ENCODE data around the gene ADNP. TPM values are rescaled to one million over a fixed set of nuclear protein-coding genes. Genes with fewer than 3 reads are reported as not detected.

ADNP gene
- total and polyA plus RNA-seq, 2 of the 13 experiments (the other 11 are each of a cell fraction or from before 2014, with no cell fraction given): 21.0 to 21.5 TPM

GRCh38 chr20:50958615-50959542 is 27.6 kb upstream of the ADNP start, which contains the start of gene MOCS3 (continued):
- TF ChIP-seq NFAT5 (CRISPR knock-in tag; IDR thresholded peaks at IDR 0.05): peak; percentile 93
- TF ChIP-seq NPAS2 (CRISPR knock-in tag; IDR thresholded peaks at IDR 0.05; ENCODE audit: borderline replicate concordance): no peak
- peak; percentile 93; the same call in 1 of the 2 replicates for TF ChIP-seq ZNF225 (CRISPR knock-in tag; IDR thresholded peaks at IDR 0.05)
- TF ChIP-seq MBNL3 (CRISPR knock-in tag; conservative IDR thresholded peaks at IDR 0.05): no peak
- peak; percentile 82 for TF ChIP-seq MLXIP (CRISPR knock-in tag; IDR thresholded peaks at IDR 0.05; ENCODE audit: borderline replicate concordance)
- TF ChIP-seq ZNF138 (CRISPR knock-in tag; IDR thresholded peaks at IDR 0.05; ENCODE audit: low read depth): 0 out of 2 replicates have a peak, but pooled peaks have one; percentile 72
- TF ChIP-seq ZNF256 (CRISPR knock-in tag; conservative IDR thresholded peaks at IDR 0.05): peak; percentile 95
- TF ChIP-seq CREB3 (CRISPR knock-in tag; IDR thresholded peaks at IDR 0.05): peak; percentile 72; the same call in 1 of the 2 replicates
- peak; percentile 90 for TF ChIP-seq KDM5B (CRISPR knock-in tag; IDR thresholded peaks at IDR 0.05; ENCODE audit: borderline replicate concordance)
- TF ChIP-seq RBFOX2 (IDR thresholded peaks at IDR 0.05; ENCODE audit: low read depth, low read length): peak; percentile 90
- no peak for TF ChIP-seq ZMAT5 (CRISPR knock-in tag; IDR thresholded peaks at IDR 0.05; ENCODE audit: borderline replicate concordance, low read depth)
- TF ChIP-seq ZFP91 (CRISPR knock-in tag; IDR thresholded peaks at IDR 0.05; ENCODE audit: borderline replicate concordance): peak; percentile 55; the same call in 1 of the 2 replicates
- peak; percentile 92; the same call in 1 of the 2 replicates for TF ChIP-seq ZNF678 (CRISPR knock-in tag; IDR thresholded peaks at IDR 0.05)
- TF ChIP-seq SKI (IDR thresholded peaks at IDR 0.05; ENCODE audit: partially characterized antibody): no peak
- peak; percentile 19; the same call in 1 of the 2 replicates for TF ChIP-seq SPEN (CRISPR knock-in tag; IDR thresholded peaks at IDR 0.05; ENCODE audit: low read depth)
- TF ChIP-seq ZNF879 (CRISPR knock-in tag; IDR thresholded peaks at IDR 0.05): no peak

Measured in HepG2 (cell line).